LNCAP (cell line): ENCODE measurements around the gene MLC1.

ENCODE experiments used
- CTCF ChIP-seq: fragments of 450-650 bp; IDR thresholded peaks from 2 replicates; pipeline ENCODE4 v1.5.1; 2017; ENCODE audit warnings: mild to moderate bottlenecking

The MLC1 gene

GRCh38 chr22:50034126-50035081 is 50.8 kb downstream of the MLC1 start:
- no peak for TF ChIP-seq CTCF

GRCh38 chr22:50032941-50033601 is 52.2 kb downstream of the MLC1 start:
- TF ChIP-seq CTCF = no peak

- no peak for TF ChIP-seq CTCF
These were observed 52.9 kb downstream of the MLC1 start for GRCh38 chr22:50032109-50032871.

GRCh38 chr22:50031189-50032091 is 53.8 kb downstream of the MLC1 start:
- TF ChIP-seq CTCF = no peak

GRCh38 chr22:50030297-50031188 is 54.7 kb downstream of the MLC1 start:
- peak; percentile 95 for TF ChIP-seq CTCF

- TF ChIP-seq CTCF = no peak
These were observed 57.3 kb downstream of the MLC1 start for GRCh38 chr22:50027639-50028537.
